ENCODE measurements around the gene HDHD5. TPM values are rescaled to one million over a fixed set of nuclear protein-coding genes. Genes with fewer than 3 reads are reported as not detected.

HDHD5 gene
- total RNA-seq, 1 donor from 2014 or later: 28.4 TPM

DNA sequence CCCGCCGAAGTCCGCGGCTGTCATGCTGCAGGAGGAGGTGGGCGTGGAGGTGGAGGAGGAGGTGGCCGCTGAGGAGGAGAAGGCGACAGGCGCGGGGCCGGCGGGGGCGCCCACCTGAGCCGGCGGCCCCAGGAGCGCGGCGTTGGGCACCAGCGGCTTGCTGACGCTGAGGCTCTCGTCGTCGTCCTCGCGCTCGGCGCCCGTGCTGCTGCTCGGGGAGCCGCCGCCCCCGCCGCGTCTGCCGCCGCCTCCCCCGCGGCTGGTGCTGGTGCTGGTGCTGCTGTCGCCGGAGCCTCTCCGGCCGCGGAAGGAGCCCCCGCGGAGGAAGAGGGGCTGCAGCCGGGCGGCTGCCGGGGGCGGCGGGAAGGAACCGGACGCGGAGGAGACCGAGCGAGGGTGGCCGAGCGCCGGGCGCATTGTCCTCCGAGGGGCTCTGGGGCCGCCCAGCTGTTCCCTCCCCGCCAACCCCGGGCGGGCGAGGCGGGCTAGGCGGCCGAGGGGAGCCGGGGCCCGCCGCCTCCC is 38.3 kb downstream of the HDHD5 start:
- DNase-seq (ENCODE audit: low spot score): no peak

- no peak for DNase-seq (ENCODE audit: low spot score)
Observed at GRCh38 chr22:17120281-17120680, 38.8 kb downstream of the HDHD5 start.

GRCh38 chr22:17119481-17120202 is 39.4 kb downstream of the HDHD5 start:
- no peak for DNase-seq (ENCODE audit: low spot score)

DNA sequence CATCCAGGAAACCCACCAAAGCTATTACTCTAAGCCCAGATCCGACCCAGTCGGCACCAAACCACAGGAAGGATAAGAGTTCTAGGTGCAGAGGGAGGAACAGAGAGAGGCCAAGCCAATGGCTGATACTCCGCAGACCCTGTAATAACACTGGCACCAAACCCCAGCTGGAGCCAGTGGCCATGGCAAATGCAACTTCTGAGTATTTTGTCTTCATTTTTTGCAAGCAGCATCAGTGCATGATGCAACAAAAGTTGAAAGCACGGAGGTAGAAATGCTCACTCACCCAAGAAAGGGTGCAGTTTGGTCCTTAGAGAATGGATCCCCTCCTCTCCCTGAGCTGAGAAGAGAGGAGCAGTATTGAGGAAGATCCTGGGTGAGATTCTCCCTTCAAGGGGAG is 40.7 kb downstream of the HDHD5 start:
- no peak for DNase-seq (ENCODE audit: low spot score)

DNA sequence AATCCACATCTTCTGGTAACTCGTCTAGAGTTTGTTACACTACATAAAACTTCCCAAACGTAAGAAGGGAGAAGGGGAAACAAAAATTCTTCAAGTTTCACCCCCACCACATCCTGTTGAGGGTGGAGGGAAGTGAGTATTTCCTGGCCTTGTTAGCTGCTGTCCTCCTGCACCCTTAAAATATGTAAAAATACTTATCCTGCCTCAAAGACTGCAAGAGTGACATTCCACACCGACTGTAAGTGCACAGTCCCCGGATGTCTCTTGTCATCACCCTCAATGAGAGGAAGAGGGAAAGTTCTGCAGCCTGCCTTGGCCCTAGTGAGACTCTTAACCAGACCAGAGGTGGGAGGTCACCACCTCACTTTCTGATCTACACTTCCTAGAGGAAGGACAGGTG is 41.2 kb downstream of the HDHD5 start:
- no peak for DNase-seq (ENCODE audit: low spot score)

DNA sequence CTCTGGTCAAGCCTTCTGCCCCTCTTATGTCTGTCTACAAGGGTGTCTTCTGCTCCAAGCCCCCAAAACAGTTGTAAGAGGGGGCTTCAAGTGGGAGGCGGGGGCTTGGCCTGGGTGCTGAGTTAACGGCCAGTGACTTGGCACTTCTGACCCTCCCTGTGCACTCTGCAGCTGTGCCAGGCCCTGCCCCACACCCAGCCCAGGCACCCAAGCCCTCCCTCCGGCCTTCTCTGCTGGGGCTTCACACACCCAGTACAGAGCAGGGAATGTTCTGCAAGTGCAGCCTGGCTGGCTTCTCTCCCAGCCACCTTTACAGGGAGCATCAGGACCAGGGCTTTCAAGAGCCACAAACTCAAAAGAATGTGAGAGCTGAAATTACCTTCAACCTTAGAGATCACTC is 41.7 kb downstream of the HDHD5 start:
- DNase-seq (ENCODE audit: low spot score): no peak

- no peak for DNase-seq (ENCODE audit: low spot score)
Observed at GRCh38 chr22:17116572-17117330, 42.3 kb downstream of the HDHD5 start.

DNA sequence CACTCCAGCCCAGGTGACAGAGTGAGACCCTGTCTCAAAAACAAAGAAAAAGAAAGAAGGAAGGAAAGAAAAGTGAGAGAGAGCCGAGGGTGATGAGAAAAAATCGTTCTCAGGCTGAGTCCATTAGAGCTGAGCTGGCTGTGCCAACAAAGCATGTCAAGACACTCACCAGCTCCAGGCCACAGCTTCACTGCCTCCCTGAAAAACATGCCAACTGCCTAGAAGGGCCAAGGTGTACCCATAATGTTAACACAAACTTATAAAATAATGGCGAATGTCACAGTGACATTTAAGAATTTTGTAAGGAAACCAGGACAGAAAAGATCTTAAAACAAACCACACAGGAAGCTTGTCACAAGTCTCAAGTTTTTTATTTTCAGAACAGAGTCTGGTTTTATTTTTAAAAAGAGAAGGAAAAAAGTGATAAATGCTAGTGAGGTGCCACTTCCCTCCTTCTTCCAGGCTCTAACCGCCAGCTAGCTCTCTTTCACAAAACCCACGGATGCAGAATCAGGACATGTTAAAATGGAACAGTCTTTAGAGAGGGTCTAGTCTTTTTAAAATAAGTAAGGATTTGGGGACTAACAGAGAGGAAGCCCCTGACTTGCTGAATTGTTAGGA is 43.0 kb downstream of the HDHD5 start:
- DNase-seq (ENCODE audit: low spot score): no peak

GRCh38 chr22:17115236-17115635 is 43.8 kb downstream of the HDHD5 start:
- DNase-seq (ENCODE audit: low spot score): no peak

GRCh38 chr22:17114898-17115235 is 44.2 kb downstream of the HDHD5 start:
- no peak for DNase-seq (ENCODE audit: low spot score)

DNA sequence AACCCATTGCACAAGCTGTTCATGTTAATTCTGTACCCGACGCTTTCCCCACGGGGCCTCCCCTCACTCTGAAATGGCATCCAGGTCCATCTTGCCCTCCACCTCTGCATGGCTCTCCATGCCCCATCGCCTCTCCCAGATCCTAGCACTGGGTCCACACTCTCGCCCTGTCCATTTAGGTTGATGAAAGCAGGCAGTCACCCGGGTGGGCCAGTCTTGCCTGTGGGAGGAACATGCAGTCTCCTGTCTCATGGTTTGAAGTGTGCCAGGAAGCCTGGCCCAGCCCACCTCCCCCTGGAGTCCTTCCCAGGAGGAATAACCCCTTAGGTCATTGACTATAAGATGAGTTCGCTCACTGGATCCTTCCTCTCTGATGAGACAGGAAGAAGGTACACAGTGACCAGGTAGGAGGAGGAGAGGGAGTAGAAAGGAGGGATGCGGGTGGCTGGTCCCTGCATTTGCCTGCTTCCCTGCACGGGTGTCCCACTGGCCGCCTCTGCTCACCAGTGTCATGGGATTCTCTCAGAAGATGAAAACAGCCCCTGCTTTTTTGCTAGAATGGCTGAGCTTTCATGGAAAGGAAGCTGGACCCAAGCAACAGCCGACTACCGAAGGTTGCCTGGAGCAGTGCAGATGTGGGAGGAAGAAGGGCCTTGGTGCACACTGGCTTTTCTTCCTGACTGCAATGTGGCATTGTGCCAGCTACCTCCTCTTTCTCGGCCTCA is 44.7 kb downstream of the HDHD5 start:
- no peak for DNase-seq (ENCODE audit: low spot score)

GRCh38 chr22:17113600-17113999 is 45.5 kb downstream of the HDHD5 start:
- DNase-seq (ENCODE audit: low spot score): no peak

DNA sequence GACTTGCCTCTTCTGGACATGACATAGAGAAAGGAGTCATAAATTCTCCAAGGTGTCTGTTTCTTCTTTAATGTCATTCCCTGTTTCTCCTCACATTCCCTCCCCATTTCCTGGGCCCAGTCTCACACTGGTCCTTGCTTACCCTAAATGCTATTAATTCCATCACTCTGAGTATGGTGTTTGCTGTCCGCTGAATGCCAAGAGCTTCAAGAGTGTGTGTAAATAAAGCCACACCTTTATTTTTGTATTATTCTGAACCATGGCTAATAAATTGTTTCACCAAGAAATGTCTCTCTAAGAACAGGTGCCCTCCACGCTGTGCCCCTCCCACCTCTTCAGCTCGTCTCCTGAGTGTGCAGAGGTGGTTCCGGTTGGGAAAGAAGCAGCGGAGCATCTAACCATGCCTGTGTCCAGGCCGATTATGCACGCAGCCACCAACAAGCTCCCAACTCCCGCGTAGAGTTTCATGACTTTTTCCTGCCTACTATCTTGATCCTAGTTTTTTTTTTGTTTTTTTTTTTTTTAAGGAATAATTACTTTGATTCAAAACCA is 46.5 kb downstream of the HDHD5 start:
- no peak for DNase-seq (ENCODE audit: low spot score)

GRCh38 chr22:17110791-17111550 is 48.1 kb downstream of the HDHD5 start:
- DNase-seq (ENCODE audit: low spot score): no peak

DNA sequence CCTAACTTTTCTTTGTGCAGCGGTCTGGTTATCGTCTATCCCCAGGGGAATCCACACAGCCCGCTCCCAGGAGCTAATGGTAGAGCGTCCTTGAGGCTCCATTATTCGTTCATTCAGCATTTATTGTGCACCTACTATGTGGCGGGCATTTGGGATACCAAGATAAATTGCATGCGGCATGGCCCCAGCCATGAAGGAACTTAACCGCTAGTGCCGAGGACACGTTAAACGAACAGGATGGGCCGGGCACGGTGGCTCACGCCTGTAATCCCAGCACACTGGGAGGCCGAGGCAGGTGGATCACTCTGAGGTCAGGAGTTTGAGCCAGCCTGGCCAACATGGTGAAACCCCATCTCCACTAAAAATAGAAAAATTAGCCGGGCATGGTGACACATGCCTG is 49.1 kb downstream of the HDHD5 start:
- DNase-seq (ENCODE audit: low spot score): no peak

DNA sequence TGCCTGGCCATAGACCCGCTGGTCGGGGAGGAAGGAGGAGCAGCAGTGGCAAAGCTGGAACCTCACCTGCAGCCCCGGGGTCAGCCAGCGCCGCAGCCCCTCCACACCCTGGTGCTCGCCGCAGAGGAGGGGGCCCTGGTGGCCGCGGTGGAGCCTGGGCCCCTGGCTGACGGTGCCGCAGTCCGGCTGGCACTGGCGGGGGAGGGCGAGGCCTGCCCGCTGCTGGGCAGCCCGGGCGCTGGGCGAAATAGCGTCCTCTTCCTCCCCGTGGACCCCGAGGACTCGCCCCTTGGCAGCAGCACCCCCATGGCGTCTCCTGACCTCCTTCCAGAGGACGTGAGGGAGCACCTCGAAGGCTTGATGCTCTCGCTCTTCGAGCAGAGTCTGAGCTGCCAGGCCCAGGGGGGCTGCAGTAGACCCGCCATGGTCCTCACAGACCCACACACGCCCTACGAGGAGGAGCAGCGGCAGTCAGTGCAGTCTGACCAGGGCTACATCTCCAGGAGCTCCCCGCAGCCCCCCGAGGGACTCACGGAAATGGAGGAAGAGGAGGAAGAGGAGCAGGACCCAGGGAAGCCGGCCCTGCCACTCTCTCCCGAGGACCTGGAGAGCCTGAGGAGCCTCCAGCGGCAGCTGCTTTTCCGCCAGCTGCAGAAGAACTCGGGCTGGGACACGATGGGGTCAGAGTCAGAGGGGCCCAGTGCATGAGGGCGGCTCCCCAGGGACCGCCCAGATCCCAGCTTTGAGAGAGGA is 49.8 kb downstream of the HDHD5 start:
- DNase-seq (ENCODE audit: low spot score): no peak

DNA sequence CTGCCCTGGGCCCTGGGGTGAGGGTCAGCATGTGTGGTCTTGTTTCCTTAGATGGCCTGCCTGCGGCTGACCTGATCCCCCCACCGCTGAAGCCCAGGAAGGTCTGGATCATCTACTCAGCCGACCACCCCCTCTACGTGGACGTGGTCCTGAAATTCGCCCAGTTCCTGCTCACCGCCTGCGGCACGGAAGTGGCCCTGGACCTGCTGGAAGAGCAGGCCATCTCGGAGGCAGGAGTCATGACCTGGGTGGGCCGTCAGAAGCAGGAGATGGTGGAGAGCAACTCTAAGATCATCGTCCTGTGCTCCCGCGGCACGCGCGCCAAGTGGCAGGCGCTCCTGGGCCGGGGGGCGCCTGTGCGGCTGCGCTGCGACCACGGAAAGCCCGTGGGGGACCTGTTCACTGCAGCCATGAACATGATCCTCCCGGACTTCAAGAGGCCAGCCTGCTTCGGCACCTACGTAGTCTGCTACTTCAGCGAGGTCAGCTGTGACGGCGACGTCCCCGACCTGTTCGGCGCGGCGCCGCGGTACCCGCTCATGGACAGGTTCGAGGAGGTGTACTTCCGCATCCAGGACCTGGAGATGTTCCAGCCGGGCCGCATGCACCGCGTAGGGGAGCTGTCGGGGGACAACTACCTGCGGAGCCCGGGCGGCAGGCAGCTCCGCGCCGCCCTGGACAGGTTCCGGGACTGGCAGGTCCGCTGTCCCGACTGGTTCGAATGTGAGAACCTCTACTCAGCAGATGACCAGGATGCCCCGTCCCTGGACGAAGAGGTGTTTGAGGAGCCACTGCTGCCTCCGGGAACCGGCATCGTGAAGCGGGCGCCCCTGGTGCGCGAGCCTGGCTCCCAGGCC is 50.6 kb downstream of the HDHD5 start:
- DNase-seq (ENCODE audit: low spot score): no peak

- no peak for DNase-seq (ENCODE audit: low spot score)
Observed at GRCh38 chr22:17107547-17107810, 51.6 kb downstream of the HDHD5 start.

All from mesenteric fat pad (tissue), 1 donor.